Measurements from ENCODE around the gene PANK2. TPM values are rescaled to one million over a fixed set of nuclear protein-coding genes. Genes with fewer than 3 reads are reported as not detected.
A peak's percentile ranks its signal among the peaks of the same experiment; 100 is the strongest.
"Not testable (repeated sequence)": the region's sequence is repeated elsewhere in the genome, so short reads cannot be mapped to it uniquely, and the experiment has no call there.

PANK2 gene
- 10 to 100 TPM; 17.9 to 53.6 (median 43.2) TPM for total RNA-seq

DNA sequence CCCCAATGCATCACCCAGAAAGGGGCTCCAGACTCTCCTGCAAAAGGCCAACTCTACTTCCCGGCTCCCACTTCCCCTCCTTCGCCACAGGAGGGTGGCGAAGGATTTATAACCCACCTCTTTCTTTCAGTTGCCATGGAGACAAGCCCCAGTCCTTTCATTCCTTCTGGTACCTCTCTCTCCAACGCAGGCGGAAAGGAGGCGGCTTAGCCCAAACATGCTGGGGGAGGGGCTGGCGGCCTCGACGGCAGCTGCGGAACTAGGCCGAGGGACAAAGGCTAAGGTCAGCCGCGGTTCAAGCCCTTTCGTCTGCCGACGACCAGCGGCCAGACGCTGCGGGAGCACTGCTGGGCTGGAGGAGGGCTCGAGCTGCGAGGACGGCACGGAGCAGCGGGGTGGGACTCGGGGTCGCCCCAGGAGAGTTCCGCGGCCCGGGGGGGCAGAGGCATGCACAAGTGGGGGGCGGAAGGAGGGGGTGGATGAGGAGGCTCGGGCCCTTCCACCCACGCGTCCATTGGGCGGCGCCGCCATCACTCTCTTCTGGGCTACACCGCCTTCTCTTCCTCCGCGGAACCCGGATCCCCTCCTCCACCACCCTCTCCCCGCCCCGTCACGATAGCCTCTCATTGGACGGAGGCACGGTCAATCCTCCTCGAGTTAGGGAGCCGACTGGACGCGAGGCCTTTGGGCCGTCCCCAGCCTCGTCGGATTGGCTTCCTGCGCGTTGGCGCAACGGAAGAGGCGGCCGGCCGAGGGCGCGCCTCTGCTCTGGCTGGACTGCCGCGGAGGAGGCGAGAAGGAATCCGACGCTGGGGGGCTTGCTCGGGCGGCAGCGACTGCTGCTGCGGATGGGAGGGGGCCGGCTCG, at the start of gene PANK2:
Gene PANK2 (plus strand): TSS at position 766 of the 867 bp plus-strand sequence.
- Histone ChIP-seq H3K9me3 (no peaks in the 10 kb centered on the region), H3K27ac (peak within 1 kb of the TSS; percentile 95 to 99 (median 98)), H3K36me3 (no peaks in the 10 kb centered on the region), H3K4me1 (peaks cover 0 to 45% (median 4%) of the 10 kb centered on the region in 4 donors), H3K27me3 (no peaks in the 10 kb centered on the region), H3K4me3 (peak within 1 kb of the TSS; percentile 96 to 100 (median 98))
- peak; percentile 97 to 100 (median 98) for DNase-seq
- TF ChIP-seq, protein P1, sequence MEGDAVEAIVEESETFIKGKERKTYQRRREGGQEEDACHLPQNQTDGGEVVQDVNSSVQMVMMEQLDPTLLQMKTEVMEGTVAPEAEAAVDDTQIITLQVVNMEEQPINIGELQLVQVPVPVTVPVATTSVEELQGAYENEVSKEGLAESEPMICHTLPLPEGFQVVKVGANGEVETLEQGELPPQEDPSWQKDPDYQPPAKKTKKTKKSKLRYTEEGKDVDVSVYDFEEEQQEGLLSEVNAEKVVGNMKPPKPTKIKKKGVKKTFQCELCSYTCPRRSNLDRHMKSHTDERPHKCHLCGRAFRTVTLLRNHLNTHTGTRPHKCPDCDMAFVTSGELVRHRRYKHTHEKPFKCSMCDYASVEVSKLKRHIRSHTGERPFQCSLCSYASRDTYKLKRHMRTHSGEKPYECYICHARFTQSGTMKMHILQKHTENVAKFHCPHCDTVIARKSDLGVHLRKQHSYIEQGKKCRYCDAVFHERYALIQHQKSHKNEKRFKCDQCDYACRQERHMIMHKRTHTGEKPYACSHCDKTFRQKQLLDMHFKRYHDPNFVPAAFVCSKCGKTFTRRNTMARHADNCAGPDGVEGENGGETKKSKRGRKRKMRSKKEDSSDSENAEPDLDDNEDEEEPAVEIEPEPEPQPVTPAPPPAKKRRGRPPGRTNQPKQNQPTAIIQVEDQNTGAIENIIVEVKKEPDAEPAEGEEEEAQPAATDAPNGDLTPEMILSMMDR (IDR thresholded peaks at IDR 0.05) = peak in 5 of 6 experiments; percentile 18 to 48 (median 40)
- TF ChIP-seq POLR2A (IDR thresholded peaks at IDR 0.05) = peak; percentile 85 to 92

DNA sequence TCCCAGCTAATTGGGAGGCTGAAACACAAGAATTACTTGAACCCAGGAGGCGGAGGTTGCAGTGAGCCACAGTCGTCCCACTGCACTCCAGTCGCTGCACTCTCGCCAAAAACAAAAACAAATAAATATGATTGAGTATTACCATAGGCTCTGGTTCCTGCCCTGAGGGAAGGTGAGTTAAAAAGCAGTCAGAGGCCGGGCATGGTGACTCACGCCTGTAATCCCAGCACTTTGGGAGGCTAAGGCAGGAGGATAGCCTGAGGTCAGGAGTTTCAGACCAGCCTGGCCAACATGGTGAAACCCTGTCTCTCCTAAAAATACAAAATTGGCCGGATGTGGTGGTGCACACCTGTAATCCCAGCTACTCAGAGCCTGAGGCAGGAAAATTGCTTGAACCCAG, 49.0 kb upstream of the PANK2 start:
- H3K4me1 ChIP-seq, H3K4me3 ChIP-seq, H3K9me3 ChIP-seq, DNase-seq, H3K27ac ChIP-seq, H3K27me3 ChIP-seq, H3K36me3 ChIP-seq: not testable (repeated sequence)

DNA sequence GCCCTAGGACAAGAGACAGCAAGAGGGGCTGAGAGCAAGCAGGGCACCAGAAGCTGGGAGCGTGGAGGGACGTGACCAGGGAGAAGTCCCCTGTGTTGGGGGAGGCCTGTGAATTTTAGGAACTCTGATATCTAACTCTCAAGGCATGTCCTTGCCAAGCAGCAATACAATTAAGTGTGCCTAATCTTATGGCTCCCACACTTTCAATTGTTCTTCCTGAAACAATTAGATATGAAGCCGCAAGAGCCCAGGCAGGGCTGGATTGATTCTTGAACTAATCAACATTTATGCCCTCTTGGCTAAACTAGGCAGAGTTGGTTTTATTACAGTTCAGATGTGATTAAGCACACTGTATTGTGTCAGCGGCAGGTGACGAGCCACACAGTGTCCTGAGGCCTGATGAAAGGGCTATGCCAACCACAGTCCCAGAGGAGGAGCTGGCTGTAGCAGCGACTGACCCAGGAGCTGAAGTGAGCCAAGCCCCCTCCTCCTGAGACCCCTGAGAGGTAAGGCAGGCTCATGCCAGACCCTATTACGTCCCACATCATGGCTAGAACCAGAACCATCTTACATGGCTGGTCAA, 46.7 kb upstream of the PANK2 start:
- peak in 2 of 3 donors; percentile 76 to 83 for DNase-seq
- Histone ChIP-seq H3K4me3 (no peak overlapping the region), H3K9me3 (no peaks in the 10 kb centered on the region), H3K4me1 (peaks cover 0 to 19% (median 4%) of the 10 kb centered on the region in 4 donors), H3K36me3 (no peaks in the 10 kb centered on the region), H3K27ac (peak overlapping the region in 3 of 4 donors; percentile 72 to 84 (median 75)), H3K27me3 (no peaks in the 10 kb centered on the region)
- TF ChIP-seq POLR2A (IDR thresholded peaks at IDR 0.05) = peak; percentile 61 to 76
- TF ChIP-seq, protein P1 (IDR thresholded peaks at IDR 0.05) = no peak

DNA sequence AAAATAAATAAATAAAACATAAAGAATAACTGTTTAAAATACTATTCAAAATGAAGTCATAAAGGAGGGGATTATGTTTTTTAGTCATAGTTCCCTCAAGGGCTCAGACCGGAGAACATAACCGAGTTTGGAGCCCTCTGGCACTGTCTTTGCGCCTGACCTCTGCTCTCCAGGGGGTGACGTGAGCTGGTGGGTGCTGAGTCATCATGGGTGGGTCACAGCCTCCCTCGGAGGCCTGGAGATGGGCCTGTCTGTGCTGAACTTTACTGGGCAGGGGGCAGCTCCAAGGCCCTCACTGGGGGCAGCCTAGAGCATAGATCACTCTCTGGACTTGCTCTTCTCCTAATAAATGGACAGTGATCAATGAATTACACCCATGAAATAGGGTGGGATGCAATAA, 45.7 kb upstream of the PANK2 start:
- no peak for TF ChIP-seq POLR2A (IDR thresholded peaks at IDR 0.05)
- TF ChIP-seq, protein P1 (IDR thresholded peaks at IDR 0.05) = no peak
- H3K4me1 ChIP-seq = peaks cover 0 to 29% (median 8%) of the 10 kb centered on the region in 4 donors

DNA sequence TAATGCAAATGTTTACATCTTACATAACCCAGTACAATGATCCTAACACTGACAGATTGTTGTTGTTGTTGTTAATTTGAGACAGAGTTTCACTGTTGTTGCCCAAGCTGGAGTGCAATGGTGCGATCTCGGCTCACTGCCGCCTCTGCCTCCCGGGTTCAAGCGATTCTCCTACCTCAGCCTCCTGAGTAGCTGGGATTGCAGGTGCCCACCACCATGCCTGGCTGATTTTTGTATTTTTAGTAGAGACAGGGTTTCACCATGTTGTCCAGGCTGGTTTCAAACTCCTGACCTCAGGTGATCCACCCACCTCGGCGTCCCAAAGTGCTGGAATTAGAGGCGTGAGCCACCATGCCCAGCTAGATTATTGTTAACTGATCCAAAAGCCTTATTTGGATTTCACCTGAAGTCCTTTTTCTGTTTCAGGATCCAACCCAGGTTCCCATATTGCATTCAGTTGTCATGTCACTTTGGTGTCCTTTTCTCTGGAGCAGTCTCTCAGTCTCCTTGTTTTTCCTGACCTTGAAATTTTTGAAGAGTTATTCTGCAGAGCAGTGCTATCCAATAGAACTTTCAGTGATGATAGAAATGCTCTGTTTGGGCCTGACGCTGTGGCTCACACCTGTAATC, 45.1 kb upstream of the PANK2 start:
- Histone ChIP-seq H3K27ac (peak overlapping the region in 1 of 4 donors; percentile 96), H3K4me1 (peaks cover 0 to 33% (median 8%) of the 10 kb centered on the region in 4 donors)
- not testable (repeated sequence) for DNase-seq, H3K4me3 ChIP-seq, H3K9me3 ChIP-seq, H3K27me3 ChIP-seq, H3K36me3 ChIP-seq

More for the DNA sequence above, 45.7 kb upstream of the PANK2 start:
- no peaks in the 10 kb centered on the region for H3K27me3 ChIP-seq
- no peak overlapping the region for H3K4me3 ChIP-seq
- H3K36me3 ChIP-seq = no peaks in the 10 kb centered on the region
- peak in 1 of 3 donors; percentile 66 for DNase-seq
- no peaks in the 10 kb centered on the region for H3K9me3 ChIP-seq
- H3K27ac ChIP-seq = peak overlapping the region in 1 of 4 donors; percentile 75

DNA sequence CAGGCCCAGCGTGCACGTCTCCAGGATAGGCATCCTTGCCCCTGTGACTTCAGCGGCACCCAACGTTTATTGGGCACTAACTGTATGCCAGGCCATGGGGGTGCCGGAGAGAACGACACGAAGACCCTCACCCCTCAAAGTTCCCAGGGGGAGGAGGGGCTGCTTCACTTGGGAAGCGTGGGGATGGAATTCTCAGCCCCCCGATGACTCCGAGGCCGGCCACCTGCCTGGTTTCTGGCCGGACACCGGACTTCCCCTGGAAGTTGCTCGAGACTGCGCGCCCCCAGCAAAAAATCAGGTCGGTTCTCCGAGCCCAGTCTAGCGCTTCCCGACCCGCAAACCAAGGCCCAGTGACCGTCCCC, 42.8 kb upstream of the PANK2 start:
- Histone ChIP-seq H3K36me3 (no peaks in the 10 kb centered on the region), H3K9me3 (no peaks in the 10 kb centered on the region), H3K4me3 (peak overlapping the region; percentile 79 to 95 (median 90)), H3K4me1 (peaks cover 0 to 33% (median 8%) of the 10 kb centered on the region in 4 donors), H3K27ac (peak overlapping the region; percentile 92 to 96 (median 95)), H3K27me3 (no peaks in the 10 kb centered on the region)
- no peak for TF ChIP-seq POLR2A (IDR thresholded peaks at IDR 0.05)
- TF ChIP-seq, protein P1 (IDR thresholded peaks at IDR 0.05) = no peak
- DNase-seq = no peak

All from Peyer's patch (tissue), 4 donors.